Measurements from ENCODE around the gene ULK4. TPM values are rescaled to one million over a fixed set of nuclear protein-coding genes. Genes with fewer than 3 reads are reported as not detected.
A peak's percentile ranks its signal among the peaks of the same experiment; 100 is the strongest.
"Not testable (repeated sequence)": the region's sequence is repeated elsewhere in the genome, so short reads cannot be mapped to it uniquely, and the experiment has no call there.

The ULK4 gene
- total RNA-seq, 2 experiments from 2014 or later = 6.8 to 6.9 TPM

DNA sequence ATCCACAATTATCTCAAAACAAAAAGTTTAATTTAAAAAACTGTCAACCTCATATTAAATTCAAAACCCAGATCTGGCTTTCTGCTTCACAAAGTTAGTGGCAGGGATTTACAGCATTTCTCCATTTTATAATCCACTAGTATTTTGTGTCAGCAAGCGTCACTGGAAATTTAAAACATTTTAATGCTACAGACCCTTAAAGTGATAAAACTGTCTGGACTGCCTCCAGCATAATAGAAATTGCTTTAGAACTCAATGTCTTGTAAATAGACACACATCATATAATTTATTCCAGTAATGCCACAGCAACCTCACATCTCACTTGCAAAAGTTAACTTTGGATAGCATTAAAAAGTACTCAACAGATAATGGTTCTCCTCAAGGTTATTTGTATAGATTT, 116.1 kb downstream of the ULK4 start:
- intact Hi-C loops (cut with micrococcal nuclease) = no loop called here
- Mint-ChIP-seq H3K27ac (no peak overlapping the region), H3K9me3 (peaks cover 18% of the 10 kb centered on the region), H3K27me3 (no peaks in the 10 kb centered on the region), H3K36me3 (ENCODE audit: low read depth) (peaks cover 20% of the 10 kb centered on the region), H3K4me1 (ENCODE audit: low read depth) (peaks cover 18% of the 10 kb centered on the region), H3K4me3 (no peak overlapping the region)
- TF ChIP-seq, protein P1, sequence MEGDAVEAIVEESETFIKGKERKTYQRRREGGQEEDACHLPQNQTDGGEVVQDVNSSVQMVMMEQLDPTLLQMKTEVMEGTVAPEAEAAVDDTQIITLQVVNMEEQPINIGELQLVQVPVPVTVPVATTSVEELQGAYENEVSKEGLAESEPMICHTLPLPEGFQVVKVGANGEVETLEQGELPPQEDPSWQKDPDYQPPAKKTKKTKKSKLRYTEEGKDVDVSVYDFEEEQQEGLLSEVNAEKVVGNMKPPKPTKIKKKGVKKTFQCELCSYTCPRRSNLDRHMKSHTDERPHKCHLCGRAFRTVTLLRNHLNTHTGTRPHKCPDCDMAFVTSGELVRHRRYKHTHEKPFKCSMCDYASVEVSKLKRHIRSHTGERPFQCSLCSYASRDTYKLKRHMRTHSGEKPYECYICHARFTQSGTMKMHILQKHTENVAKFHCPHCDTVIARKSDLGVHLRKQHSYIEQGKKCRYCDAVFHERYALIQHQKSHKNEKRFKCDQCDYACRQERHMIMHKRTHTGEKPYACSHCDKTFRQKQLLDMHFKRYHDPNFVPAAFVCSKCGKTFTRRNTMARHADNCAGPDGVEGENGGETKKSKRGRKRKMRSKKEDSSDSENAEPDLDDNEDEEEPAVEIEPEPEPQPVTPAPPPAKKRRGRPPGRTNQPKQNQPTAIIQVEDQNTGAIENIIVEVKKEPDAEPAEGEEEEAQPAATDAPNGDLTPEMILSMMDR (IDR thresholded peaks at IDR 0.05) = no peak
- DNase-seq (no peak), ATAC-seq (no peak)
- ChIA-PET POLR2A (no interaction called here), CTCF (no interaction called here)

DNA sequence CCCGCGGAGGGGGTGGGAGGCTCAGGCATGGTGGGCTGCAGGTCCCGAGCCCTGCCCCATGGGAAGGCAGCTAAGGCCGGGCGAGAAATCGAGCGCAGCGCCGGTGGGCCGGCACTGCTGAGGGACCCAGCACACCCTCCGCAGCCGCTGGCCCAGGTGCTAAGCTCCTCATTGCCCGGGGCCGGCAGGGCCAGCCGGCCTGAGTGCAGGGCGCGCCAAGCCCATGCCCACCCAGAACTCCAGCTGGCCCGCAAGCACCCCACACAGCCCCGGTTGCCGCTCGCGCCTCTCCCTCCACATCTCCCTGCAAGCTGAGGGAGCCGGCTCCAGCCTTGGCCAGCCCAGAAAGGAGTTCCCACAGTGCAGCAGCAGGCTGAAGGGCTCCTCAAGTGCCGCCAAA, 117.6 kb downstream of the ULK4 start:
- peaks cover 23% of the 10 kb centered on the region for H3K36me3 Mint-ChIP-seq (ENCODE audit: low read depth)
- CTCF ChIA-PET; H3K27ac Mint-ChIP-seq; intact Hi-C loops (cut with micrococcal nuclease); DNase-seq; H3K27me3 Mint-ChIP-seq; ATAC-seq; H3K4me3 Mint-ChIP-seq; POLR2A ChIA-PET: not testable (repeated sequence)
- H3K9me3 Mint-ChIP-seq = peaks cover 17% of the 10 kb centered on the region
- H3K4me1 Mint-ChIP-seq (ENCODE audit: low read depth) = peaks cover 17% of the 10 kb centered on the region

DNA sequence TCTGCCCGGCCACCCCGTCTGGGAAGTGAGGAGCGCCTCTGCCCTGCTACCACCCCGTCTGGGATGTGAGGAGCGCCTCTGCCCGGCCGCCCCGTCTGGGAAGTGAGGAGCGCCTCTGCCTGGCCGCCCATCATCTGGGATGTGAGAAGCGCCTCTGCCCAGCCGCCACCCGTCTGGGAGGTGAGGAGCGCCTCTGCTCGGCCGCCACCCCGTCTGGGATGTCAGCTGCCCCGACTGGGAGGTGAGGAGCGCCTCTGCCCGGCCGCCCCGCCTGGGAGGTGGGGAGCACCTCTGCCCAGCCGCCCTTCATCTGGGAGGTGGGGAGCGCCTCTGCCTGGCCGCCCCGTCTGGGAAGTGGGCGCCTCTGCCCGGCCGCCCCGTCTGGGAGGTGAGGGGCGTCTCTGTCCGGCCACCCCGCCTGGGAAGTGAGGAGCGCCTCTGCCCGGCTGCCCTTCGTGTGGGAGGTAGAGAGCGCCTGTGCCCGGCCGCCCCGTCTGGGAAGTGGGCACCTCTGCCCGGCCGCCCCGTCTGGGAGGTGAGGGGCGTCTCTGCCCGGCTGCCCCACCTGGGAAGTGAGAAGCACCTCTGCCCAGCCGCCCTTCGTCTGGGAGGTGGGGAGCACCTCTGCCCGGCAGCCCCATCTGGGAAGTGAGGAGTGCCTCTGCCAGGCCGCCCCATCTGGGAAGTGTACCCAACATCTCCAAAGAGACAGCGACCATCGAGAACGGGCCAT, 120.8 kb downstream of the ULK4 start:
- CTCF ChIA-PET; DNase-seq; intact Hi-C loops (cut with micrococcal nuclease); POLR2A ChIA-PET; H3K27me3 Mint-ChIP-seq; ATAC-seq; H3K27ac Mint-ChIP-seq; H3K4me3 Mint-ChIP-seq; H3K4me1 Mint-ChIP-seq (ENCODE audit: low read depth): not testable (repeated sequence)
- peaks cover 23% of the 10 kb centered on the region for H3K36me3 Mint-ChIP-seq (ENCODE audit: low read depth)
- peaks cover 13% of the 10 kb centered on the region for H3K9me3 Mint-ChIP-seq

DNA sequence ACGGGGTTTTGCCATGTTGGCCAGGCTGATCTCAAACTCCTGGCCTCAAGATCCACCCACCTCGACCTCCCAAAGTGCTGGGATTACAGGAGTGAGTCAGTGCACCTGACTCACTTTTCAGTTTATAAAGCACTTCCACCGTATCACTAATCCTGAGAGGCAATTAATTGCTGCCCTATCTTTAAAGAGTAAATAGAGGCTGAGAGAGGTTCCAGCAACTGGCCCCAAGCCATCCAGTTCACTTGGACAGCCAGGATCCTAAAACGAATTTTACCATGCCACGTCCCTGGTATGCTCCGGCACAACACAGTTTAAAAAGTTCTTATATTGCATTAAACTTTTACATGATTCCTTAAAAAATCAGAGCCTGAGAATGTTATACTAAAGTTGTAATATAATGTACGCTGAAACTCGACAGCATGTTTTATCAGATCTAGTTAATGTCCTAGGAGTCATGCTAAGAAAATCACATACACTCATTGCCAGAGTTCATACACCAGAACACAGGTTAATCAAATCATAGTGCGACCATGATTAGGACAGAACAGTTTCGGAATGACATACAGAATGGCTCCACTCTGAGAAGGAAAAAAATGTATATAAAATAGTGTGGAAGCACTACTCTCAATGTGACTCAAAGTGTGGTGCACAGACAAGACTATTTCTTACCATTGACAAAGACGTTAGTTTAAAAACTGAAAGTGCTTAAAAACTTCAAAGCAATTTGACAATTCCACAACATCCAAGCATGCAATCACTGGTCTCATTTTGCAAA, 125.4 kb downstream of the ULK4 start:
- Mint-ChIP-seq H3K36me3 (ENCODE audit: low read depth) (peaks cover 21% of the 10 kb centered on the region), H3K27ac (no peak overlapping the region), H3K27me3 (no peaks in the 10 kb centered on the region), H3K9me3 (peaks cover 9% of the 10 kb centered on the region), H3K4me1 (ENCODE audit: low read depth) (no peaks in the 10 kb centered on the region), H3K4me3 (no peak overlapping the region)
- ChIA-PET CTCF (no interaction called here), POLR2A (no interaction called here)
- TF ChIP-seq, protein P1 (IDR thresholded peaks at IDR 0.05) = no peak
- intact Hi-C loops (cut with micrococcal nuclease) = no loop called here
- peak; percentile 64 for ATAC-seq
- DNase-seq = no peak

DNA sequence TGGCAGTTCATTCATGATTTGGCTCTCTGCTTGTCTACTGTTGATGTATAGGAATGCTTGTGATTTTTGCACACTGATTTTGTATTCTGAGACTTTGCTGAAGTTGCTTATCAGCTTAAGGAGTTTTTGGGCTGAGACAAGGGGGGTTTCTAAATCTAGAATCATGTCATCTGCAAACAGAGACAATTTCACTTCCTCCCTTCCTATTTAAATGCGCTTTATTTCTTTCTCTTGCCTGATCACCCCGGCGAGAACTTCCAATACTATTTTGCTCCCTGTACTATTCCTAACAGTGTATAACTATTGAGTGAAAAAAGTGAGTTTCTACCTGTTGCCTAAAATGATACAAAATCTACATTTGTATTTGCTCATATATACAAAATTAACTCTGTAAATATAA, 128.3 kb downstream of the ULK4 start:
- H3K4me1 Mint-ChIP-seq (ENCODE audit: low read depth) = no peaks in the 10 kb centered on the region
- POLR2A ChIA-PET = no interaction called here

More for the DNA sequence above, 128.3 kb downstream of the ULK4 start:
- H3K36me3 Mint-ChIP-seq (ENCODE audit: low read depth) = peaks cover 16% of the 10 kb centered on the region
- H3K4me3 Mint-ChIP-seq = no peak overlapping the region
- H3K27ac Mint-ChIP-seq = no peak overlapping the region
- ATAC-seq (no peak), DNase-seq (no peak)
- H3K9me3 Mint-ChIP-seq = peaks cover 11% of the 10 kb centered on the region
- no peaks in the 10 kb centered on the region for H3K27me3 Mint-ChIP-seq
- intact Hi-C loops (cut with micrococcal nuclease) = no loop called here
- TF ChIP-seq, protein P1 (IDR thresholded peaks at IDR 0.05) = no peak
- CTCF ChIA-PET = no interaction called here

Measured in activated CD8-positive, alpha-beta T cell treated with anti-CD3 and anti-CD28 coated beads for 36 hours (primary cell).